Activated CD8-positive, alpha-beta memory T cell treated with anti-CD3 and anti-CD28 coated beads, Interleukin-2, amount 50 U/mL, for 48 hours (primary cell): ENCODE results near the gene MYH14.

ENCODE experiments used
- DNase-seq: peaks from one replicate; pipeline ENCODE4 v3.0.0-alpha.2; 2020

Gene MYH14

GRCh38 chr19:50300051-50300450 is 96.6 kb downstream of the MYH14 start:
- no peak for DNase-seq

- no peak for DNase-seq
Observed at GRCh38 chr19:50300814-50301606, 97.6 kb downstream of the MYH14 start.

- DNase-seq: no peak
Observed at GRCh38 chr19:50301607-50301971, 98.2 kb downstream of the MYH14 start.

GRCh38 chr19:50303558-50303957 is 100.1 kb downstream of the MYH14 start:
- no peak for DNase-seq

DNA sequence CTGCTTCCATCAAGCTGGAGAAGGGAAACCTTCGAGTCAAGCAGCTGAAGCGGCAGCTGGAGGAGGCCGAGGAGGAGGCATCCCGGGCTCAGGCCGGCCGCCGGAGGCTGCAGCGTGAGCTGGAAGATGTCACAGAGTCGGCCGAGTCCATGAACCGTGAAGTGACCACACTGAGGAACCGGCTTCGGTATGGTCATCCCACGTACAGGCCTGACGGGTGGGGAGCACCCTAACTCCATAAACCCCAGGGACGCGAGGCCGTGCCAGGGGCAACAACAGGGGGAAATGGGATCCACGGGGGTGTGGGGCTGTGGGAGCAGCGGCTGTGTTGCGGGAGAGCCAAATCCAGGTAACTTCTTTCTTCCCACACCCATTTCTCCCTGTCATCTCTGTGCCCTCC is 105.6 kb downstream of the MYH14 start:
- DNase-seq: no peak

GRCh38 chr19:50309396-50310125 is 106.1 kb downstream of the MYH14 start:
- DNase-seq: no peak

GRCh38 chr19:50310759-50311465 is 107.5 kb downstream of the MYH14 start:
- DNase-seq: no peak

GRCh38 chr19:50311723-50312635 is 108.6 kb downstream of the MYH14 start:
- no peak for DNase-seq

DNA sequence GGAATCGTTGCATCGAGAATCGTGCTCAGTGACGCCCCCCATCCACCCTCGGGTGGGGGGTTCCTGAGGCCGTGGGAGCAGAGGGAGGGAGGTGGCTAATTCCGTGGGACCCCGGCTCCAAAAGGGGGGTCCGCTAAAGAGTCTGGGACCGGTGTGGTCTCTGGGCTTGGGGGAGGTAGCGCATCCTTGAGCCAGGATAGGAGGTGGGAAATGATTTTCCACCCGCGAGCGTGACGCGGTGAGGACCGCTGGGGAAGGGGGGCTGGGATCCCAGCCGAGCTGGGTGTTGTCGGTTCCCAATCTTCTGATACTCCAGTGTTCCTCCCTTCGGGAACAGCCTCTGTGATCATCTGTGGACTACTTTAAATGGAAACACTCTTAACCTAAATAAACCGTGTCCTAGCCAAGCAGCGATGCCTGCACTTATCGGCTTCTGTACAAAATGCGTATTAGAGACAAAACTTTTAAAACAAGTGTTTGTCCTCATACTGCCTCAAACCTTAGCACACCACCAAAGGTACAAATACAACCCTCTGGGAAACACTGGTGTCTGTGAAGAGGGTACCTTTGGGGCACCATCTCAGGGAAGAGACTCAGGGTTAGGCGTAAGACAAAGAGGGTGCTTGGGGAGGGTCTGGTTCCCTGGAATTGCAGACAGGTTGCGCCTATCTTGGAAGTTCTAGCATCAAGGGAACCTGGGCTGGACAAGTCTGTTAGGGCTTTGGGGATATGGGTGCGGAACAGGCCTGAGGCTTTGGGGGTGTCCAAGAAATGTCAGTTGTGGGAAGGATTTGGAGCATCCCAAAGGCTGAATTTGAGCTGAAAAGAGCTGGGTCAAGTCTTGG is 109.8 kb downstream of the MYH14 start:
- DNase-seq: no peak

DNA sequence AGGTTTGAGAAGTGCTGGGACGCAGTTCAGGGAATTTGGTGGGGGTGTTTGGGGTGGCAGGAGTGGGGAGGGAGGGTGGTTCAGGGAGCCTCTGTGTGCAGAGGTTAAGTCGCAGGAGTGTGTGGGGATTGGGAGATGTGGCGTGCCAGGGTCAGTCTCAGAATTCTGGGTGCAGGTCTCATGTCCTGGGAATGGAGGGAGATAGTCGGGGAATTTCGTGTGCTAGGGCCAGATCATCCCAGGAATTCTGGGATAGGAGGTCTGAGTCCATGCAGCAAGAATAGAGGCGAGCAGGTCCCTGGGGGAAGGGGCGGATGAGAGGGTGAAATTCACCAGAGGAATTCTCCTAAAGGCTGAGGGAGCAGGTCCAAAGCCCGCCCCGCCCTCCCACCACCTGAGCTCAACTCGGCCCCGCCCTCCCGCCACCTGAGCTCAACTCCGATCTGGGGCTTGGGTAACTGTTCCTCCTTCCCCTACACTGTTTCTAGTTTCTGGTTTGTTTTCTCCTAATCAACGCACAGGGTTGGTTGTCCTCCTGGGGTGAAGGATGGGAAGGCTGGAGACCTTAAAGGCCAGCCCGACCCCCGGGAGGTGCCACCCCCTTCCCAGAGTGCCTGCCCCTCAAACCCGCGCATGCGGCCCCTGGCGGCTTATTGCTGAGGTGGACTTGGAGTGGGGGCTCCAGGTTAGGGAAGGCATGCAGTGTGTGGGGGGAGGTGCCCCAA is 110.6 kb downstream of the MYH14 start:
- DNase-seq: no peak

DNA sequence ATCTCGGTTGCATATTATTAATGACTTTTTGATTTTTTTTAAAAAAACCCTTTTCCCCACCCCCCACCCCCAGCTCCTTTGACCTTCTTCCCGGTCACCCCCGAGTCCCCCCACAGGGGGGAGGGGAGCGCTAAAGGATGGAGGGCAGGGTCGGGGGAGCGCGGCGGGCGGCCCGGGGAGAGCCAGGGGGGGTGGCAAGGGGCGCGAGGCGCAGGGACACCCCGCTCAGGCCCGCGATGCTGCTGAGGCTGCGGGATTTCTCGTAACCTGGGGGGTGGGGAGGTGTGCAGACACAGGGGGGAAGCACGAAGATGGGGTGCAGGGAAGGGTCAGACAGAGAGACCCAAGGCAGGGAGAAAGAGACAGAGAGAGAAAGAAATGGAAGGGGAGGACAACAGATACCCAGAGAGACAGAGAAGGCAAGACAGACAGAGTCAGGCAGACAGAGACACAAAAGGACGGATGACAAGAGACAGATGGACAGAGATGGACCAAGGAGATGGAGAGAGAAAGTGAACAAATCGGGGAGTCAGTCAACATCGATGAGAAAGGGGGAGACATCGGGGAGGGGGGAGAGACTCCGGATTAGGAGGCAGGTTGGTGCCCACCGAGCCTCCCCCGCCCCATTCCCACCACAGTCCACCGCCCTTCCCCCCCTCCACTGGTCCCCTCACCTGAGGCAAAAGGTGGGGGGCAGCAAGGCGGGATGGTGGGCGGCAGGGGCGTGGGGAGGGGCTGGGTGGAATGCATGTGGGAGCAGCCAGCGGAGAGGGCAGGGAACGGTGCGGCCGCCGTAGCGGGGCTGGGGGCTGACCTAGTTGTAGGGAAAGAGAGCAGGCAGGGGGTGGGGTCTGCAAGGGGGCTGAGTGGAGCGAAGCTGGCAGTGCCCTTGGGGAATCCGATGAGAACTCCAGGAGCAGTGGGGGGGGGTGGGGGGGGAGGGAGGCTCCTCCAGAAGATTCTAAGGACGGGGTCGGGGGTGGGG is 111.6 kb downstream of the MYH14 start:
- DNase-seq: no peak

DNA sequence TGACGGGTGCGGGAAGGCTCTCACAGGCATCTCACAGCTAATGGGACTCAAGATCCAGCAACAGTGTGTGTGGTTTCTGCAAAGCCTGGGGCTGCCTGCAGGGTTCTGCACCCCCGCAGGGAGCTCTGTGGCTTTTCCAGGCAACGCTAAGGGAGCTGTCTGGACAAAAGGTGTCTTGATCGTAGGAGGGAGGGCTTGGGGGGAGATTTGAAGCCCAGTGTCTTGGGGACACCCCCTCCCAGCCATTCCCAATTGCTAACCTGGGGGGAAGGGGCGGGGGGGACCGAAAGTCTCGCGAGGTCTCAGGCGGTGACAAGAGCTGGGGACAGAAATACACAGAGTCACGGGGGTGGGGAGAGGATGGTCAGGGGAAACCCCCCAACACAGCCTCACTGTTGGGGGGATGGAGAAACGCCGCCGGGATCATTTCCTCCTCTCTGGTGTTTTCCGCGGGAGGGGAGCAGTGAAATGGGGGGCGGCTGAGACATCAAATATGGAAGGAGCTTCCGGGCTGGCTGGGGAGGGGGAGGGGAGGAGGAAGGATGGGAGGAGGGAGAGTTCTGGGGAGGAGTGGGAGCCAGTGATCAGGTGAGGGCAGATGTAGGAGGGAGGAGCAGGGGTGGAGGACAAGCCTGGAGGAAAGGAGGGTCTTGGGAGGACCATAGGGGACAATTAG is 112.5 kb downstream of the MYH14 start:
- DNase-seq: peak; percentile 72

DNA sequence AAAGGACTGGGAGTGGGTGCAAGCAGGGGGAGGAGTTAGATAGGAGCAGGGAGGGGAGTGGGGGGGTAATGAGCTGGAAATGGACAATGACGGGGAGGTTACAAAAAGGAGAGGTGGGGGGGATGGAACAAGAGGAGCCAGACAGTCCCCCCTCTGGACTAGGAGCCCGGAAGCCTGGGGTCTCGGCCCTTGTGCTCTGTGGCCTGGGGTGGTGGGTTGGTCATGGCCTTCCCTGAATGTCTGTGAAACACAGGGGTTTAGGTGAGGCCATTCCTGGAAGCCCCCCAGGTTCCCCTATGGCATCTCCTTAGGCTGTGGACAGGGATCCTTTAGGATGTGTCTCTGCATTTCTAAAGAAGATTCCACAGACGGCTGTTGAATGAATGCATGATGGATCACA is 113.7 kb downstream of the MYH14 start:
- no peak for DNase-seq

GRCh38 chr19:50318438-50318837 is 115.0 kb downstream of the MYH14 start:
- no peak for DNase-seq

DNA sequence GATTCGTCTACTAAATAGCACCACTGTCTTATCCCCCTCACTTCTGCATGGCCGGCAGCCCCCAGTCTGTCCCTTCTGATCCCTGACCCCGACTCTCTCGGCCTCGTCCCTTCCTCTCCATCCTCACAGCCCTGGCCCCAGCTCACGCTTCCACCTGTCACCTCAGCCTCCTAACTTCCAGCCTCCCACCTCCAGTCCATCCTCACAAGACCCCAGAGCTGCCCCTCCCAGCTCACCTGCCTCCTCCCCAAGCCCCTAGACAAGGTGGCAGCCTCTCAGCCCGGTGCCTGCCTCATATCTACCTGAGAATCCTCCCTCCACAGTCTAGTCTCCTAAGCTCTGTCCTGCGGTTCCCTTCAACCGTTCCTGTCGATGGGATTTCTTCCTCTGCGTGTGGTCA is 115.7 kb downstream of the MYH14 start:
- no peak for DNase-seq

GRCh38 chr19:50320051-50320450 is 116.6 kb downstream of the MYH14 start:
- DNase-seq: no peak

DNA sequence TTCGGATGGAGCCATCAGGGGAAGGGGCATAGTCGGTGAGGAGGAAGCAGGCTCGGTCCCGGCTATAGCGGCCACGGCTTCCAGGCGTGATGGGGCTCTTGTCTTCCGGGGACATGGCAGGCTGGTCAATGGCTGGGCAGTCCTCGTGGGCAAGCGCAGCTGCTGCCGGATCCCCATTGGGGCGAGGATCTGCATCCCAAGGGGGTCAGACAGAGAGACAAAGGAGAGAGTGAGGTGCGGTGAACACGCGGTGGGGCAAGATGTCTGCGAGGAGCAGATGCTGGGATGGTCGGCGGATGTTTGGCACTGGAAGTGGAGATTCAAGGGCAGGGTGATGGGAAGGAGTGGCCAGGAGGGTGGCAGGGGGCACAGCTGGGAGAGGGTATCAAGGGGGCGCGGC is 117.2 kb downstream of the MYH14 start:
- no peak for DNase-seq

DNA sequence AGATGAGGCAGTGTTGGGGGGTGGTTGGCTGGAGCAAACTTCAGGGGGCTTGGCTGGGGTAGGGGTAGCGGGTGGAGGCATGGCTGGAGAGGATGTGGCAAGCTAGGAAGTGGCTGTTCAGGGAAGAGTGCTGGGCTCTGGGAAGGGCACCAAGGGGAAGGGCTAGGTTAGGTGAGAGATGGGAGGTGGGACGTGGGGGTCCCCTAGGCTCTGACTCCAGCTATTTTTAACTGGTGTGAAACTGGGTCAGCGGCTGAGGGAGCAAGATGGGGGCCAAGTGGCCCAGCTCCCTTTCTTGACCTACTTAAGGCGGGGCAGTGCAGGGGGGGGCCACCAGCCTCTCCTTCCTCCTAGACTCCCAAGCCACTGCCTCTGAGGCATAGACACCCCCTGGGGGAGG is 118.4 kb downstream of the MYH14 start:
- DNase-seq: no peak

DNA sequence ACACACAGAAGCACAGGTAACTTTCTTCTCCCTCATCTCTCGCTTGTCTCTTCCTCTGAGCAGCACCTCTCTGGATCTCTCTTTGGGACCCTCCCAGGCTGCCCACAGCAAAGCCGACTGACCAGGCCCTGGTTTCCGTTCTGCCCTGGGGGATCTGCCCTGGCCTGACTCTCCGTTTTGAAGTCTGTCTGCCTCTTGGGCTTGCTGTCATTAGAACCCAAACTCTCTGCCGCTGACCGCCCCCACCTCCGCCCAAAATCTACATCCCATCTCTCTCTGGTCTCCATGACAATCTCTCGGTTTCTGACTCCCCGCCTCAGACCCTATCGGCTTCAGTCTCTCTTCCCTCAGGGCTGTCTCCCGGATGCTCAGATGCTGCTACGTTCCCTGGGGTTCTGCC is 118.8 kb downstream of the MYH14 start:
- DNase-seq: no peak
